NCI-H128 (cell line): Measurements from ENCODE around the gene GGT7.
"Not testable (repeated sequence)": the region's sequence is repeated elsewhere in the genome, so short reads cannot be mapped to it uniquely, and the experiment has no call there.

Experiments
- DNase-seq: peaks from one replicate; lab custom pipeline; 2025; ENCODE audit not compliant: unreplicated experiment; lab: John Stamatoyannopoulos, UW

Gene GGT7

DNA sequence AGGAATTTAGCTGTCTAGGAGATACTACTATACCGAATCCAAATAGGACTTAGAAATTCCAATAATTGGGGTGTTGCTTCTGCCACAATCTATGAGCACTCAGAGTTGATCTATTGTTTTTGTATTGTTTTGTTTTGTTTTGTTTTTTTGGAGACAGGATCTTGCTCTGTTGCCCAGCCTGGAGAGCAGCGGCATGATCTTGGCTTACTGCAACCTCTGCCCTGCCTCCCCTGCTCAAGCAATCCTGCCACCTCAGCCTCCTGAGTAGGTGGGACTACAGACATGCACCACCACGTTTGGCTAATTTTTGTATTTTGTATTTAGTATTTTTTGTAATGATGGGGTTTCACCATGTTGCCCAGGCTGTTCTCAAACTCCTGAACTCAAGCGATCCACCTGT is 11.2 kb upstream of the GGT7 start:
- DNase-seq: no peak

DNA sequence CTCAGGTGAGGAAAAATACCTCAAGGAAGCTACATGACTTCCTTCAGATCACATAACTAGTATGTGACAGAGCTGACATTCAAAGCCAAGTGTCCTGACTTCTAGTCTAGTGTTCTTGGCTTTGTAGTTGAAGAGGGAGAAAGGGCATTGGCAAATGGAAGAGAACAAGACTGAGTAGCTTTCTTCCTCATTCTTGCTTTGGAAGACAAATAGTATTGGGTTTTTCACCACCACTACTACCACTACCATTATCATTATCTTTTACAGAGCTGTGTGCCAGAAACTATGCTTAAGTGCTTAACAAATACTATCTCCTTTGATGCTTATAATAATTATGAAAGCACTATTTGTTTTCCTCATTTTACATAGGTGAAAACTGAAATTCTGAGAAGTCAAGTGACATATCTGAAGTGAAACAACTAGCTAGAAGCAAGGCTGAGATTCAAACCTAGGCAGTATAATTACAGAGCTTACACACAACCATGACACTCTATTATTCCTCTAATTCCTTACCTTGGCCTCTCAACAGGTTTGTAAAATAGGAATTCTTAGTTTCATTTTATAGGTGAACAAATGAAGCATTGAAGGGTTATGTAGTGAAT is 10.5 kb upstream of the GGT7 start:
- no peak for DNase-seq

DNA sequence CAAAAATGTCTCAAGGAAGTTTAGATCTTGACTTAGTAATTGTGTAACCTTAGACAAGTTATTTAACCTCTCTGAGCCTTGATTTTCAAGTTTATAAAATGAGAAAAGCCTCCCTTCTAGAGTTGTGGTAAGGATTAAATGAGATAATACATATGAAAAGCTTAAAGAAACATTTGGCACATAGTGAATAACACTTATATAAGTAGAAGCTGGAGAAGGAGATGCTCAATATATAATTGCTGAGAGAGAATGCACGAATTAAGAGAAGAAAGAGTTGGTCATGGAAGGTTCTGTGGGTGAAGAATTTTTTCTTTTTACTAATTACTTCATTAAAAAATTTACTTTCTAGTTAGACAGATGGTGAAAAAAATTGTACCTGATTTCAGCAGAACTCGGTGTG is 9.0 kb upstream of the GGT7 start:
- no peak for DNase-seq

DNA sequence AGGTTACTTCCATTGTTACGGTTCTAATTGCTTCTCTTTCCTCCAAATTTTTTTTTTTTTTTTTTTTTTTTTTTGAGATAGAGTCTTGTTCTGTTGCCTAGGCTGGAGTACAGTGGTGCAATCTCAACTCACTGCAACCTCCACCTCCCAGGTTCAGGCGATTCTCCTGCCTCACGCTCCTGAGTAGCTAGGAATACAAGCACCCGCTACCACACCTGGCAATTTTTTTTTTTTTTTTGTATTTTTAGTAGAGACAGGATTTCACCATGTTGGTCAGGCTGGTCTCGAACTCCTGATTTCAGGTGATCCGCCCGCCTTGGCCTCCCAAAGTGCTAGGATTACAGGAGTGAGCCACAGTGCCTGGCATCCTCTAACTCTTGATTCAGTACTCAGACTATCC is 8.3 kb upstream of the GGT7 start:
- DNase-seq: not testable (repeated sequence)

DNA sequence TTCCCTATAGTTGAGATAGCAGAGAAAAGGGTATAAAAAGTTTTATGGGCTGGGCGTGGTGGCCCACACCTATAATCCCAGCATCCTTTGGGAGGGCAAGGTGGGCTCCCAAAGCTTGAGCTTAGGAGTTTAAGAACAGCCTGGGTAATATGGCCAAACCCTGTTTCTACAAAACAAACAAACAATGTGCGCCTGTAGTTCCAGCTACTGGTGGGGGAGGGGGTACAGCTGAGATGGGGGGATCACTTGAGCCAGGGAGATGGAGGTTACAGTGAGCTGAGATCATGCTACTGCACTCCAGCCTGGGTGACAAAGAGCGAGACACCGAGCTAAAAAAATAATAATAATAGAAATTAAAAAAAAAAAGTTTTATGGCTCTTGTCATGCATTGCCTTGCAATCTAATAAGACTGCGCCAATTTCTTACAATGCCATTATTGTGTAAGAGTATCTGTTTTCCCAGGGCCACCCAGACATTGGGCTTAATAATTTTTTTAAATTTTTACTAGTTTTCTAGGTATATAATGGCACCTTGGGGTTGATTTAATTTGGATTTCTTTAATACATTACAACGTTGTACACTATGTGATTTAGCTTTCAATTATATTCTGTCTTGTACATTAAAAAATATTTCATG is 7.7 kb upstream of the GGT7 start:
- DNase-seq: no peak

DNA sequence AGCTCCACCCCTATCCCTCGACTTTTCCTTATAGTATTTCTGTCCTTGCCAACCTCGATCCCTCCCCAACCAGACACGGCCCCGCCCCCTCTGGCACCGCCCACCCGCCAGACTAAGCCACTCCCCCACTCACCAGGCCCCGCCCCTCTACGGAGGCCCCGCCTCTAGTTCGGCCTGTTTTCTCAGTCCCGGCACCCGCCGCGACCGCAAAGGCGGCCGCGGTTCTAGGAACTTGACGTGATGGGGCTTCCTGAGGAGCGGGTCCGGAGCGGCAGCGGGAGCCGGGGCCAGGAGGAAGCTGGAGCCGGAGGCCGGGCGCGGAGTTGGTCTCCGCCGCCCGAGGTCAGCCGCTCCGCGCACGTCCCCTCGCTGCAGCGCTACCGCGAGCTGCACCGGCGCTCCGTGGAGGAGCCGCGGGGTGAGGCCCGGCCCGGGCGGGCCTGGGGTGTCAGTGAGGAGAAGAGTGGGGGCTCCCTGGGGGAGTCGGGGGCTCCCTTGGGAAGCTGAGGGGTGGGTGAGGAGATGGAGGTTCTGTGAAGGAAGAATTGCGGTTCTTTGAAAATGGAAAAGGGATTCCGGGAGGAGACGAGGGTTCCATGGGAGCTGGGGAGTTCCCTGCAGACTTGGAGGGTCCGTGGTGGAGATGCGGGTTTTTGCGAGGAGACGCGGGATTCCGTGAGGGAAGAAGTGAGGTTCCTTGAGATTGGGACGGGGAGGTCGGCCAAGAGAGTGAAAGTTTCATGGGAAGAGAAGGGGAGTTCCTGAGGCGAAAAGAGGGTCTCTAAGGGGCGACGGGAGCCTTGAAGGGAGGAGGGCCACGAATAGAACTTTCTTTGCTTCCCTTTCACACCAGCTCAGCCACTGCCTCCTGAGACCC is 4.0 kb upstream of the GGT7 start, which contains the start of gene ACSS2:
Gene ACSS2, plus strand, starts transcription at position 207 of the 877 bp plus-strand sequence. Its CDS starts 34 bp downstream, at position 241.
- DNase-seq: no peak

- peak; percentile 87 for DNase-seq
Measured at GRCh38 chr20:34875642-34876405, 3.2 kb upstream of the GGT7 start.

- DNase-seq: peak; percentile 36
Measured at GRCh38 chr20:34874094-34874654, 1.5 kb upstream of the GGT7 start.

GRCh38 chr20:34873583-34874093 is 982 bp upstream of the GGT7 start:
- DNase-seq: no peak

DNA sequence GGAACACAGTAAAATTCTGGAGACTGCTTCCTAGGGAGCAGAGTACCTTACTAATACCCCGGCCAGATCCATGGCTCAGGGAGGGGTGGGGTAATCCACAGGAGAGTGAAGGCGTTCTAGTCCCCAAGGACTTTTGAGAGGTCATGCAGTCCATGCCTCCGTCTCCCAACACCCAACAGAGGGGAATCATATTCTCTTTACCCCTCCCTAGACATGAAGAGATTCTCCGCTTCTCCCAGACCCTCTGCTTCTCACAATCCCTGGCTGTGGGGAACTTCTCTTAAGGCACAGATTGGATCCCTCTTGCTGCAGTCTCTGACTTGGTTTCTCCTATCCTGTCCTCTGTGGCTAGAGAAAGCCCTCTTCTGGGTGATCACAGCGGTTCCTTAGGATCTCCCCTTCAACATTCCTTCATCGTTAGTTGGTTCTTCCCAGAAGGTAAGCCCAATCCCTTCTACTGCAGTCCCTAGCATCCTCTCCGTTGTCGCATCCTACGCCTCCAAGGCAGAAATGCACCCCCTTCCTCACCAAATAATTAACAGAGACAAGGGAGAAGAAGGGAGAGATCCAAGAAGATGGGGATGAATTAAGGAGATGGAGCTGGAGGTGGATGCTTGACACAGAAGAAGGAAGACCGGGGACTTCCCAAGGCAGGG is 562 bp downstream of the GGT7 start:
- no peak for DNase-seq

GRCh38 chr20:34871320-34871926 is 1.2 kb downstream of the GGT7 start:
- DNase-seq: no peak

DNA sequence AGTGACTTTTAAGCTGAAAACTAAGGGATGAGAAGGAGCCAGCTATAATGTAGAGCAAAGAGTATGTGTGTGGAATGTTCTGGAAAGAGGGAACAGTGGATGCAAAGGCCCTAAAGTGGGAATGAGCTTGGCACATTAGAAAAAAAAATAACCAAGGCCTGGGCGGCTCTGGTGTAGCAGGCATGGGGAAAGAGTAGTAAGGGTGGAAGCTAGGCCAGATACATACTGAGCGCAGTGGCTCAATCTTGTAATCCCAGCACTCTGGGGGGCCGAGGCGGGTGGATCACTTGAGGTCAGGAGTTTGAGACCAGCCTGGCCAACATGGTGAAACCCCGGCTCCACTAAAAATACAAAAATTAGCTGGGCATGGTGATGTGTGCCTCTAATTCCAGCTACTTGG is 8.4 kb downstream of the GGT7 start:
- no peak for DNase-seq

DNA sequence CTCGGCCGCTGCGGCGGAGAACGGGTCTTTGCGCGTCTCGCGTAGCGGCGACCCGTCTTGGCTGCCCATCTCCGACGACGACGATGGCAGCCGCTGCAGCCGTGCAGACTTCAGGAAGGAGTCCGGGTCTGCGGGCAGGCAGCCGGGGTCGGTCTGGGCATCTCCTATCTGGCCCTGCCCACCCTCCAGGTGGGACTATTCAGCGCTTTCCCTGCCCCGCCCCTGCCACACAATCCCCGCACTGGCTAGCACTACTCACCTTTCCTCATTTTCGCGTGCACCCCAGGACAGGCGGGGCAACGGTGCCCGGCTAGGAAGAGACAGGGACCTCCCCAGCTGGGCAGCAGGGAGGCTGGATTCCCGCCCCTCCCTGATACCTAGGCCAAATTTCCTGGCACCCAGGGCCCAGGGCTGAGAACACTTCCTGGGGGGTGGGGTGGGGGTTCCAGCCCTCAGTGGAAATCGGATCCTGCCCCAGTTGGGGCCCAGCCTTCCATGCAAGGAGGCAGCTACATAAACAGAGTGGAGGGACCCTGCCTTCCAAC is 9.2 kb downstream of the GGT7 start:
- DNase-seq: no peak

GRCh38 chr20:34862724-34863123 is 9.9 kb downstream of the GGT7 start:
- no peak for DNase-seq

DNA sequence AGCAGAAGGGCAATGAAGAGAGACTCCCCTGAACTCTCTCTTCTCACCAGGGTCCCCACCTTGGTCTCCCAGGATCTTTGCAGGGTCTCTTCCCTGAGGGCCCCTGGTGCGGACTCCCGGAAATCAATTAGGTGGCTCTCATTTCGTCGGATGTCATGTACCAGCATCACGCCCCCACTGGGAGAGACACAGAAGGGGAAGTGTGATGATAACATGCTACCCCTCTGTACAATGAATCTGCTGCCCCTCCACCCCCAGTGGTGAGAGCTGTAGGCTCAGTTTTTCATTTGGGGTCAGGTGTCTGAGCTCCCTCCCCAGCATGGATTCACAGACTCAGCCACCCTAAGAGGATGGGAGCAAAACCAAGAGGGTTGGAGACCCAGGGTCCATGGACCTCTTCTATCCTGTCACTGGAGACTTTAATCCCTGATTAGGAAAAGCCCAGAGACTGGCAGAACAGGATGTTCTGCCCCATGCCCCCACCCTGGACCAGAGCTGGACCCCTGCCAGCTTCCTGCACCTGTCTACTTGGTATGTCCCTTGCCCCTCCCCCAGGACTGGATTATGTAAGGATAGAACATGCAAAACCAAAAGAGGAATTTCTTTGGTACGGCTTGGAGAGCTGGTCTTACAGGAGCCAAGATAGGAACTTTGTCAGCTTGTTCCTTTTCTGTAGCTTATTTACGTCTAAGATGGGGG is 11.1 kb downstream of the GGT7 start:
- DNase-seq: no peak

GRCh38 chr20:34859826-34860545 is 12.7 kb downstream of the GGT7 start:
- no peak for DNase-seq

DNA sequence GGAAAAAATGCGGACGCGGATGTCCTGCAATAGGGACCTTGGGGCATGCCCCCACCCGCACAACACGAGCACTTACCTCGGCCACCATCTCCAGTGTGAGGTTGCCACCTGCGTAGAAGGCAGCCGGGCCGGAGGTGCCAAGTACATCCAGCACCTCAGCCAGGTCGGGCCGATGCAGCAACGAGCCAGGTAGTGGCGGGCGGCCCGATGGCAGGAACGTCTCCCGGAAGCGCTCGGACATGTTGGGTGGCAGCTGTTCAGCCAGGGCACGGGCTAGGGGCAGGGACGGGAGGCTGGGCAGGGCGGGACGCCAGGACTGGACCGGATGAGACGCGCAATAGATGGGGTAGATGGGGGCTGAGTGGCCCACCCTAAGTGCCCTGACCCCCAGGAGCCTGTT is 13.3 kb downstream of the GGT7 start:
- no peak for DNase-seq

DNA sequence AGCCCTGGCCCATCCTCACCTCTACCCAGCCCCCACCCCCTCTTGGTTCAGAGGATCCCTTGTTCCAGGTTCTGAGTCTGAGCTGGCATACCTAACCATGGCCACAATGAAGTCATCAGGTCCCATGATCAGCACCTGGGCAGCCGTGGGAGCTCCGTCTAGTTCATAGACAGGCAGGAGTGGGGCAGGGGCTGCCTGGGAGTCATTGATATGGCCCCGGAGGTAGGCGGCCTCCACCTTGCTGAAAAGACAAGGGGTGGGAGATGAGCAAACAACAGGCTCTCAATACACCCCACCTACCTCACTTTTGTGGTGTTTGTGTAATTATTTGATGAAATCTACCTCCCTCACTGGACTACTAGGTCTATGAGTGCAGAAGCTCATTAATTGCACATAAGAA is 20.4 kb downstream of the GGT7 start:
- DNase-seq: no peak
